ENCODE results near the gene PRPS1. TPM values are rescaled to one million over a fixed set of nuclear protein-coding genes. Genes with fewer than 3 reads are reported as not detected.

PRPS1 gene
- 10 to 100 TPM; 19.3 to 24.9 (median 20.8) TPM for total RNA-seq

DNA sequence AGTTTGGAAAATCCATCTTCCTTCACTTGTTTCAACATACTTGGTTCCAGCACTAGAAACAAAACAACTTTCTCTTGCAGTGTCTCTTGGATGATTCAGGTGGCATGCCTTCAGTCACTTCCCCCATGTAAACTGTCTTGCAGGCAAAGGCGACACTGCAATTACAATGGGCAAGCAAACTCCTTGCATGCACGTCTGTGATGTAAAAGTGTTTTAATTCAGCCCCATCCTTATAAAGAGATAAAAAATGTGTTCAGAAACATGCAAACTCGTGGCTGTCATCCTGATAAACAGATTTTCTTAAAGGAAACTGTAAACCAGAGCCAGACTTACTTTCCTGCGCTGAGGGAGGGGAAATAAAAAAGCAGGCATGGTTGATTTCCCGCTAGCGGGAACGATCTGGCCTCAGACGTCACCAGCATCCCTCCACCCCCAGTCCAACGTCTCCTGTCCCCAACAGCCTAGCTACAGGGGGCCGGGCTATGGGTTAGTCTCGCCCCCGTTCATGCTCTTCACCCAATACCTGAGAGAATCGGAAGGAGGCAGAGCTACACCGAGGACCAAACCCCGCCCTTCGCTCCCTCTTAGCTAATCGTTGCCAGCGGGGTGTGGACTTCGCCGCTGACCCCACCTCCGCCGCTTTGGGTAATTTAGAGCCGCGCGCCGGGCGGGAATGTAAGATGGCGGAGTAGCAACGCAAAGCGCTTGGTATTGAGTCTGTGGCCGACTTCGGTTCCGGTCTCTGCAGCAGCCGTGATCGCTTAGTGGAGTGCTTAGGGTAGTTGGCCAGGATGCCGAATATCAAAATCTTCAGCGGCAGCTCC lies at the start of gene PRPS1:
Gene PRPS1, plus strand, starts transcription at position 673 of the 824 bp plus-strand sequence. Its CDS starts 119 bp downstream, at position 792.
- peak; percentile 80 to 88 for DNase-seq (ENCODE audit: low spot score in 2 of 2)
- Histone ChIP-seq H3K4me1 (no peaks in the 10 kb centered on the region), H3K27ac (peak within 1 kb of the TSS; percentile 66 to 89), H3K9me3 (peaks cover 0 to 3% of the 10 kb centered on the region in 2 donors), H3K4me3 (peak within 1 kb of the TSS; percentile 60 to 79 (median 62)), H3K36me3 (no peaks in the 10 kb centered on the region), H3K27me3 (peaks cover 0 to 19% of the 10 kb centered on the region in 2 donors)
- peak; percentile 19 for TF ChIP-seq POLR2A (IDR thresholded peaks at IDR 0.05)
- peak in 2 of 3 donors; percentile 13 to 42 for TF ChIP-seq POLR2AphosphoS5 (IDR thresholded peaks at IDR 0.05)
- TF ChIP-seq, protein P1, sequence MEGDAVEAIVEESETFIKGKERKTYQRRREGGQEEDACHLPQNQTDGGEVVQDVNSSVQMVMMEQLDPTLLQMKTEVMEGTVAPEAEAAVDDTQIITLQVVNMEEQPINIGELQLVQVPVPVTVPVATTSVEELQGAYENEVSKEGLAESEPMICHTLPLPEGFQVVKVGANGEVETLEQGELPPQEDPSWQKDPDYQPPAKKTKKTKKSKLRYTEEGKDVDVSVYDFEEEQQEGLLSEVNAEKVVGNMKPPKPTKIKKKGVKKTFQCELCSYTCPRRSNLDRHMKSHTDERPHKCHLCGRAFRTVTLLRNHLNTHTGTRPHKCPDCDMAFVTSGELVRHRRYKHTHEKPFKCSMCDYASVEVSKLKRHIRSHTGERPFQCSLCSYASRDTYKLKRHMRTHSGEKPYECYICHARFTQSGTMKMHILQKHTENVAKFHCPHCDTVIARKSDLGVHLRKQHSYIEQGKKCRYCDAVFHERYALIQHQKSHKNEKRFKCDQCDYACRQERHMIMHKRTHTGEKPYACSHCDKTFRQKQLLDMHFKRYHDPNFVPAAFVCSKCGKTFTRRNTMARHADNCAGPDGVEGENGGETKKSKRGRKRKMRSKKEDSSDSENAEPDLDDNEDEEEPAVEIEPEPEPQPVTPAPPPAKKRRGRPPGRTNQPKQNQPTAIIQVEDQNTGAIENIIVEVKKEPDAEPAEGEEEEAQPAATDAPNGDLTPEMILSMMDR (IDR thresholded peaks at IDR 0.05): no peak
- intact Hi-C loops (cut with DNase I; ENCODE audit: low total_unique reads): no loop called here

DNA sequence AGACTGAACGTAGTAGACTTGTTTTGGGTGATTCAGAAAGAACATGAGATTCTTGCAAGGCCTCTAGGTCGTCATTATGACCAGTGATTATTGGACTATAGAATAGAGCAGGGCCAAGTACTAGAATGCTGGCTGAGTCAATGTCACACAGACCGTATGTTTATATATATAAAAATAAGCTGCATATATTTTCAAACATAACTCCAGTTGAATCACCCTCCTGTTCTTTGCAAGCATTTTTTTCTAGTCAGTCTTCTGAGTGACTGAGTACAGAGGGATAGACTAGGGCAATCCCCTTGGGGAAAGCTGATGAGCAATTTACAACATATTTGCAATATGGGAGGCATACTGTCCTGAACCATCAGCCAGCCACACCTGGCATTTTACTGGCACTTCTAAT lies 48.4 kb upstream of the PRPS1 start:
- H3K4me1 ChIP-seq: no peaks in the 10 kb centered on the region
- H3K36me3 ChIP-seq: no peaks in the 10 kb centered on the region
- no peak overlapping the region for H3K27ac ChIP-seq
- no peak for DNase-seq (ENCODE audit: low spot score in 2 of 2)
- no peak overlapping the region for H3K4me3 ChIP-seq
- H3K27me3 ChIP-seq: peaks cover 0 to 8% of the 10 kb centered on the region in 2 donors
- peaks cover 0 to 12% of the 10 kb centered on the region in 2 donors for H3K9me3 ChIP-seq
- intact Hi-C loops (cut with DNase I; ENCODE audit: low total_unique reads): no loop called here
- TF ChIP-seq, protein P1 (IDR thresholded peaks at IDR 0.05): no peak
- TF ChIP-seq POLR2A (IDR thresholded peaks at IDR 0.05): no peak
- no peak for TF ChIP-seq POLR2AphosphoS5 (IDR thresholded peaks at IDR 0.05)

DNA sequence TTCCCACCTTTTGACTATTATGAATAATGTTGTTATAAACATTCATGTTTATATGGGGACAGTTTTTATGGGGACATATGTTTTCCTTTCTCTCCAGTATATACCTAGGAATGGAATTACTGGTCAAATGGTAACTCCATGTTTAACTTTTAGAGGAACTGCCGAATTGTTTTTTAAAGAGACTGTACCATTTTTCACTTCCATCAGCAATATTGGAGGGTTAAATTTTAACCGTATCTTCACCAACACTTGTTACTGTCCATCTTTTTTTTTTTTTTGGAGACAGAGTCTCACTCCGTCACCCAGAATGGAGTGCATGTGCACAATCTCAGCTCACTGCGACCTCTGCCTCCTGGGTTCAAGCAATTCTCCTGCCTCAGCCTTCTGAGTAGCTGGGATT lies 46.4 kb upstream of the PRPS1 start:
- Histone ChIP-seq H3K9me3 (peaks cover 0 to 21% of the 10 kb centered on the region in 2 donors), H3K27ac (no peak overlapping the region), H3K4me3 (no peak overlapping the region), H3K4me1 (no peaks in the 10 kb centered on the region), H3K36me3 (no peaks in the 10 kb centered on the region), H3K27me3 (no peaks in the 10 kb centered on the region)
- intact Hi-C loops (cut with DNase I; ENCODE audit: low total_unique reads): no loop called here
- TF ChIP-seq, protein P1 (IDR thresholded peaks at IDR 0.05): no peak
- TF ChIP-seq POLR2AphosphoS5 (IDR thresholded peaks at IDR 0.05): no peak
- TF ChIP-seq POLR2A (IDR thresholded peaks at IDR 0.05): no peak
- DNase-seq (ENCODE audit: low spot score in 2 of 2): no peak

DNA sequence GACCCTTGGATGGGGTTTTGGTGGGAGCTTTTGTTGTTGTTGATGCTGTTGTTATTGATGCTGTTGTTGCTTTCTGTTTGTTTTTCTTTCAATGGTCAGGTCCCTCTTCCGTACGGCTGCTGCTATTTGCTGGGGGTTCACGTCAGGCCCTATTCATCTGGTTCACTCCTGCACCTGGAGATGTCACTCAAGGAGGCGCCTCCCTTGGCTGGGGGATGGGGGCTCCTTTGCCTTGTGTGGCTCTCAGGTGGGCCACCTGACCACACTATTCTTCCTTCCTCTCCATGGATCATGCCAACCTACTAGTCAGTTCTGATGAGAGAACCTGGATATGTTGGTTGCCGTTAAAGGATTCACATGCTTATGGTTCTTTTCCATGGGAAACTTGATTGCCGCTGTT lies 39.1 kb upstream of the PRPS1 start:
- peaks cover 0 to 10% of the 10 kb centered on the region in 2 donors for H3K9me3 ChIP-seq
- H3K4me3 ChIP-seq: no peak overlapping the region
- no peaks in the 10 kb centered on the region for H3K4me1 ChIP-seq
- peaks cover 0 to 20% of the 10 kb centered on the region in 2 donors for H3K27me3 ChIP-seq
- TF ChIP-seq, protein P1 (IDR thresholded peaks at IDR 0.05): no peak
- TF ChIP-seq POLR2A (IDR thresholded peaks at IDR 0.05) (no peak), POLR2AphosphoS5 (IDR thresholded peaks at IDR 0.05) (no peak)
- intact Hi-C loops (cut with DNase I; ENCODE audit: low total_unique reads): no loop called here
- H3K27ac ChIP-seq: no peak overlapping the region
- no peaks in the 10 kb centered on the region for H3K36me3 ChIP-seq
- DNase-seq (ENCODE audit: low spot score in 2 of 2): no peak

DNA sequence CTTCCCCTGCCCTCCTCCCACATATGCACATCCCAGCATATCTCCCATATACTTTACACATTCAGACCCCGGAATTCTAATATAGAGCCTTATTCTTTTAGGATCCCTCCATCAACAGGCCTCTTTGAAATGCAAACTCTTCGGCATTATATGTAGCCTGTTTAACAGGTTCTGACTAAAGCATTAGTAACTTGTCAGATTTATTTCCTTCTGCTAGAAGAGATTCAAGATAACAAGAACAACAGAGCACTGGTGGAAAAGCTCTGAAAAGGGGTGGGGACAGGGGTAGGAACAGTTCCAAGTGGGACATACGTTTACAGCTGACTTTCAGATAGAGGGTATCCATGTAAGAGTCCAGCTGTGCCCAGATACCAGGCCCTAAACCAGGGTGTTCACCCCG lies 31.7 kb upstream of the PRPS1 start:
- no peak for TF ChIP-seq POLR2A (IDR thresholded peaks at IDR 0.05)
- TF ChIP-seq POLR2AphosphoS5 (IDR thresholded peaks at IDR 0.05): no peak
- no peaks in the 10 kb centered on the region for H3K4me1 ChIP-seq
- no peaks in the 10 kb centered on the region for H3K9me3 ChIP-seq
- no peak overlapping the region for H3K27ac ChIP-seq
- no peaks in the 10 kb centered on the region for H3K36me3 ChIP-seq
- H3K27me3 ChIP-seq: peaks cover 0 to 42% of the 10 kb centered on the region in 2 donors
- H3K4me3 ChIP-seq: no peak overlapping the region
- DNase-seq (ENCODE audit: low spot score in 2 of 2): no peak
- intact Hi-C loops (cut with DNase I; ENCODE audit: low total_unique reads): no loop called here

Data from breast epithelium (tissue), 4 donors.